Lower leg skin (tissue), 4 donors: Measurements from ENCODE around the gene RNF141. TPM values are rescaled to one million over a fixed set of nuclear protein-coding genes. Genes with fewer than 3 reads are reported as not detected.

Experiments
- DNase-seq, 2 donors: peaks; one replicate each; pipeline ENCODE4 v3.0.0-alpha.2; 2019; ENCODE audit warnings: low spot score in 2 of 2
- H3K4me3 ChIP-seq: fragments of 200-600 bp; sonication (generic); 2 replicates; pipeline ENCODE4 v1.5.1; 2017; ENCODE audit warnings: mild to moderate bottlenecking, low read depth; ENCODE audit not compliant: poor library complexity, severe bottlenecking
- CTCF ChIP-seq, 3 donors: fragments of 450-650 bp; IDR thresholded peaks; one replicate each; pipeline ENCODE4 v1.5.1; 2016; ENCODE audit warnings: antibody characterized with exemption in 3 of 3, mild to moderate bottlenecking in 3 of 3, moderate library complexity in 2 of 3
- POLR2A ChIP-seq, 2 donors: fragments of 450-650 bp; IDR thresholded peaks; one replicate each; pipeline ENCODE4 v1.6.1; 2016 to 2017; ENCODE audit warnings: antibody characterized with exemption in 2 of 2, mild to moderate bottlenecking in 1 of 2, moderate library complexity in 1 of 2
- WGBS, 2 donors: methylation state at CpG; one replicate each; pipeline ENCODE4 v1.1.5; 2018; 5-methylcytosine and 5-hydroxymethylcytosine counted together
- intact Hi-C: fragments of 100-400 bp; cut with DNase I; formaldehyde crosslinking; loops from one replicate; pipeline ENCODE4 v1.15.0; 2023; ENCODE audit warnings: low total_unique reads
- total RNA-seq, 4 donors: library from RNA; depleted of rRNA; stranded (reverse); fragments of >200 nt; gene quantifications; one replicate each; pipeline ENCODE4 v1.1.0, GENCODE V29; 2016

The RNF141 gene
- total RNA-seq, 4 donors from 2014 or later = 70.6 to 74.9 (median 74.2) TPM

GRCh38 chr11:10480026-10480425, 61.0 kb downstream of the RNF141 start:
- no peak overlapping the region for H3K4me3 ChIP-seq
- 89 to 92% methylated on average over 6 of the region's 6 CpGs for WGBS, 2 donors
- intact Hi-C loops = no loop called here
- no peak for TF ChIP-seq CTCF (IDR thresholded peaks at IDR 0.05)
- TF ChIP-seq POLR2A (IDR thresholded peaks at IDR 0.05) = no peak
- DNase-seq = peak in 1 of 2 donors; percentile 57

GRCh38 chr11:10478574-10479550, 62.1 kb downstream of the RNF141 start:
- DNase-seq = peak in 1 of 2 donors; percentile 77
- 70 to 71% methylated on average over 16 of the region's 16 CpGs for WGBS, 2 donors
- intact Hi-C loops = no loop called here
- no peak overlapping the region for H3K4me3 ChIP-seq
- TF ChIP-seq CTCF (IDR thresholded peaks at IDR 0.05) (no peak), POLR2A (IDR thresholded peaks at IDR 0.05) (no peak)

- TF ChIP-seq CTCF (IDR thresholded peaks at IDR 0.05) (no peak), POLR2A (IDR thresholded peaks at IDR 0.05) (no peak)
- intact Hi-C loops = no loop called here
- peak in 1 of 2 donors; percentile 70 for DNase-seq
- no peak overlapping the region for H3K4me3 ChIP-seq
- WGBS, 2 donors = 60 to 82% methylated on average over 3 of the region's 3 CpGs
These were observed 62.9 kb downstream of the RNF141 start for GRCh38 chr11:10478066-10478465.

- intact Hi-C loops = no loop called here
- TF ChIP-seq POLR2A (IDR thresholded peaks at IDR 0.05) (no peak), CTCF (IDR thresholded peaks at IDR 0.05) (no peak)
- no peak overlapping the region for H3K4me3 ChIP-seq
- WGBS, 2 donors = 86 to 91% methylated on average over 8 of the region's 8 CpGs
- peak in 1 of 2 donors; percentile 53 for DNase-seq
These were observed 63.3 kb downstream of the RNF141 start for GRCh38 chr11:10477690-10478046.

GRCh38 chr11:10476927-10477689, 63.9 kb downstream of the RNF141 start:
- TF ChIP-seq CTCF (IDR thresholded peaks at IDR 0.05) = no peak
- TF ChIP-seq POLR2A (IDR thresholded peaks at IDR 0.05) = no peak
- intact Hi-C loops = no loop called here
- DNase-seq = peak in 1 of 2 donors; percentile 83
- no peak overlapping the region for H3K4me3 ChIP-seq
- 64 to 82% methylated on average over 5 of the region's 5 CpGs for WGBS, 2 donors
